ENCODE results near the gene HEMGN. TPM values are rescaled to one million over a fixed set of nuclear protein-coding genes. Genes with fewer than 3 reads are reported as not detected.

The HEMGN gene
- total and polyA plus RNA-seq, 2 of the 13 experiments (the other 11 are each of a cell fraction or from before 2014, with no cell fraction given), result not detected

GRCh38 chr9:97921959-97922724, 15.8 kb downstream of the HEMGN start, which contains the start of gene TRMO (continued):
- TF ChIP-seq UBTF (CRISPR knock-in tag; IDR thresholded peaks at IDR 0.05) (peak; percentile 81), GATAD2A (CRISPR knock-in tag; IDR thresholded peaks at IDR 0.05) (peak; percentile 69), HMG20A (CRISPR knock-in tag; IDR thresholded peaks at IDR 0.05; ENCODE audit: borderline replicate concordance) (no peak), ZNF280B (CRISPR knock-in tag; IDR thresholded peaks at IDR 0.05; ENCODE audit: borderline replicate concordance) (peak; percentile 97), DBP (CRISPR knock-in tag; IDR thresholded peaks at IDR 0.05; ENCODE audit: not compliant biosample characterization) (peak; percentile 82), ZNF607 (CRISPR knock-in tag; IDR thresholded peaks at IDR 0.05; ENCODE audit: borderline replicate concordance) (peak; percentile 96), CC2D1A (CRISPR knock-in tag; IDR thresholded peaks at IDR 0.05) (no peak), HDAC6 (IDR thresholded peaks at IDR 0.05; ENCODE audit: low read depth, low read length) (no peak), RAD51 (IDR thresholded peaks at IDR 0.05; ENCODE audit: borderline replicate concordance) (peak; percentile 99), REXO4 (CRISPR knock-in tag; IDR thresholded peaks at IDR 0.05; ENCODE audit: borderline replicate concordance) (no peak), MNT (IDR thresholded peaks at IDR 0.05) (peak; percentile 87), ZNF17 (CRISPR knock-in tag; IDR thresholded peaks at IDR 0.05) (no peak), MZF1 (CRISPR knock-in tag; IDR thresholded peaks at IDR 0.05; ENCODE audit: borderline replicate concordance) (no peak), ZNF652 (CRISPR knock-in tag; IDR thresholded peaks at IDR 0.05; ENCODE audit: borderline replicate concordance, low read depth) (no peak), JDP2 (CRISPR knock-in tag; IDR thresholded peaks at IDR 0.05; ENCODE audit: borderline replicate concordance) (no peak), ATF1 (CRISPR knock-in tag; IDR thresholded peaks at IDR 0.05) (peak; percentile 96), ZNF124 (CRISPR knock-in tag; IDR thresholded peaks at IDR 0.05) (peak; percentile 85; the same call in 1 of the 2 replicates), PRPF4 (IDR thresholded peaks at IDR 0.05; ENCODE audit: low read depth, low read length, poor library complexity, severe bottlenecking) (no peak), PATZ1 (CRISPR knock-in tag; IDR thresholded peaks at IDR 0.05) (peak; percentile 24; the same call in 1 of the 2 replicates), FLYWCH1 (CRISPR knock-in tag; IDR thresholded peaks at IDR 0.05) (no peak)
